NCI-H82 treated with DMSO at 0.1 percent for 48 hours (cell line): ENCODE data around the gene SNRPD2.
"Not testable (repeated sequence)": the region's sequence is repeated elsewhere in the genome, so short reads cannot be mapped to it uniquely, and the experiment has no call there.

Experiments
- DNase-seq: peaks from one replicate; lab custom pipeline; 2025; ENCODE audit not compliant: unreplicated experiment; lab: John Stamatoyannopoulos, UW

The SNRPD2 gene

DNA sequence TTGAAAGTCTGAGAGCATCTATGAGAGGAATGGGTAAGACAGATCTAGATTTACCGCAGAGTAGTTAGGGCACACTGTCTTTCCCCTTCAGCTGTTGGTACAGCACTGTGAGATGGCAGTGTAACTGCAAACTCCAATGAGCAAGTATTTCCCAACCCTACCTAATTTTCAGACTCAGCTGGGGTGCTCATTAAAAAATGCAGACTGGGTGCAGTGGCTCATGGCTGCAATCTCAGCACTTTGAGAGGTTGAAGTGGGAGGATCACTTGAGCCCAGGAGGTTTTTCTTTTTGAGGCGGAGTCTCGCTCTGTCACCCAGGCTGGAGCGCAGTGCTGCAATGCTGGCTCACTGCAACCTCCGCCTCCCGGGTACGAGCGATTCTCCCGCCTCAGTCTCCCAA, 13.4 kb upstream of the SNRPD2 start:
- DNase-seq = no peak

- no peak for DNase-seq
Measured at GRCh38 chr19:45701676-45702075, 9.9 kb upstream of the SNRPD2 start.

- DNase-seq = peak; percentile 37
Measured at GRCh38 chr19:45693106-45693788, 1.5 kb upstream of the SNRPD2 start.

GRCh38 chr19:45692187-45693105, 693 bp upstream of the SNRPD2 start, which contains the start of gene QPCTL:
Gene QPCTL, plus strand, starts transcription at chr19:45692666. Its CDS starts 38 bp downstream, at chr19:45692704.
- peak; percentile 99 for DNase-seq

GRCh38 chr19:45687599-45687998, 4.2 kb downstream of the SNRPD2 start:
- no peak for DNase-seq

DNA sequence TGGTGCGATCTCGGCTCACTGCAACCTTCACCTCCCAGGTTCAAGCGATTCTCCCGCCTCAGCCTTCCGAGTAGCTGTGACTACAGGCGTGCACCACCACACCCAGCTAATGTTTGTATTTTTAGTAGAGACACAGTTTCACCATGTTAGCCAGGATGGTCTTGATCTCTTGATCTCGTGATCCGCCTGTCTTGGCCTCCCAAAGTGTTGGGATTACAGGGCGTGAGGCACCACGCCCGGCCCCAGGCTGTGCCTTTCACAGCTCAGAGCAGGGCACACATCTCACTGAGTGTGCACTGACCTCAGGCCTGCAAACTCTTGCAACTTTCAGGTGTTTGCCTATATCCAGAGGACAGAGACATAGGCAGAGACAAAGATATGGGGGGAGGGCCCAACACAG, 6.7 kb downstream of the SNRPD2 start:
- not testable (repeated sequence) for DNase-seq

- no peak for DNase-seq
Measured at GRCh38 chr19:45682908-45683307, 8.8 kb downstream of the SNRPD2 start.

- DNase-seq = no peak
Measured at GRCh38 chr19:45682117-45682516, 9.6 kb downstream of the SNRPD2 start.

DNA sequence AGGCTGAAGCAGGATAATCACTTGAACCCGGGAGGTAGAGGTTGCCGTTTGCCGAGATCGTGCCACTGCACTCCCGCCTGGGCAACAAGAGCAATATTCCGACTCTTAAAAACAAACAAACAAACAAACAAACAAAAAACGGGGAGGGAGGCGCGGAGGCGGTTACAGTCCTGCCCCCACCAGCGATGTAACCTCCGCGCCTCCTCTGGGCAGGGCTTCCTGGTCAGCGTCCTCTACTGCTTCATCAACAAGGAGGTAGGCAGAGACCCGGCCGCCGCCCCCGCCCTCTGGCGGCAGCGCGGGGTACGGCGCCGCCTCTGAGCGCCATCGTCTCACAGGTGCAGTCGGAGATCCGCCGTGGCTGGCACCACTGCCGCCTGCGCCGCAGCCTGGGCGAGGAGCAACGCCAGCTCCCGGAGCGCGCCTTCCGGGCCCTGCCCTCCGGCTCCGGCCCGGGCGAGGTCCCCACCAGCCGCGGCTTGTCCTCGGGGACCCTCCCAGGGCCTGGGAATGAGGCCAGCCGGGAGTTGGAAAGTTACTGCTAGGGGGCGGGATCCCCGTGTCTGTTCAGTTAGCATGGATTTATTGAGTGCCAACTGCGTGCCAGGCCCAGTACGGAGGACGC, 10.2 kb downstream of the SNRPD2 start:
- peak; percentile 59 for DNase-seq

- DNase-seq = no peak
Measured at GRCh38 chr19:45677351-45678230, 14.2 kb downstream of the SNRPD2 start.

DNA sequence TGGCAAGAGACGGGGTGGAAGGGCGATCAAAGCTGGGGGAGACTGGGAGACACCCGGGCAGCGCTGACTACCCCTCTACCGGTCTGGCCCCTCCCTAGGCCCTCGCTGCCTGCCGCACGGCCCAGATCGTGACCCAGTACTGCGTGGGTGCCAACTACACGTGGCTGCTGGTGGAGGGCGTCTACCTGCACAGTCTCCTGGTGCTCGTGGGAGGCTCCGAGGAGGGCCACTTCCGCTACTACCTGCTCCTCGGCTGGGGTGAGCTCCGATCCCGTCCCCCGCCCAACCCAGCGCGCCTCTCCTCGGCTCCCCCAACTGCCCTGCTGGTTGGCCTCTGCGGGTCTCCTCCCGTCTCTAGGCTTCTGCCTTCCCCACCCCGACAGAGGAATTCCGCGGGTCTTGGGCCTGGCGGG, 14.9 kb downstream of the SNRPD2 start:
- no peak for DNase-seq

DNA sequence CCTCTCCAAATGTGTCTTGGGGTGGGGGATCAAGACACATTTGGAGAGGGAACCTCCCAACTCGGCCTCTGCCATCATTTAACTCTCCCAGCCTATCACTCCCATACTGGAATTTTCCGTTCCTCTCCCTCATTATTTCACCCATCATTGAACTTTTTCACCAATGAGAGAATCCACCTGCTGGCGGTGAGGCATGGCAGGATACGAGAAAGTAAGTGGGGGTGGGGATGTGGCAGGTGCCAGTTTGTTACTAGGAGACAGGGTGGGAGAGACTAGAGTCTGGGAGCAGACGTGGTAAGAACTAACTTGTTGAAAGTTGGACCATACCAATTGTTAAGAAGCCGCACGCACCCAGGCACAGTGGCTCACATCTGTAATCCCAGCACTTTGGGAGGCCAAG, 16.8 kb downstream of the SNRPD2 start:
- no peak for DNase-seq

DNA sequence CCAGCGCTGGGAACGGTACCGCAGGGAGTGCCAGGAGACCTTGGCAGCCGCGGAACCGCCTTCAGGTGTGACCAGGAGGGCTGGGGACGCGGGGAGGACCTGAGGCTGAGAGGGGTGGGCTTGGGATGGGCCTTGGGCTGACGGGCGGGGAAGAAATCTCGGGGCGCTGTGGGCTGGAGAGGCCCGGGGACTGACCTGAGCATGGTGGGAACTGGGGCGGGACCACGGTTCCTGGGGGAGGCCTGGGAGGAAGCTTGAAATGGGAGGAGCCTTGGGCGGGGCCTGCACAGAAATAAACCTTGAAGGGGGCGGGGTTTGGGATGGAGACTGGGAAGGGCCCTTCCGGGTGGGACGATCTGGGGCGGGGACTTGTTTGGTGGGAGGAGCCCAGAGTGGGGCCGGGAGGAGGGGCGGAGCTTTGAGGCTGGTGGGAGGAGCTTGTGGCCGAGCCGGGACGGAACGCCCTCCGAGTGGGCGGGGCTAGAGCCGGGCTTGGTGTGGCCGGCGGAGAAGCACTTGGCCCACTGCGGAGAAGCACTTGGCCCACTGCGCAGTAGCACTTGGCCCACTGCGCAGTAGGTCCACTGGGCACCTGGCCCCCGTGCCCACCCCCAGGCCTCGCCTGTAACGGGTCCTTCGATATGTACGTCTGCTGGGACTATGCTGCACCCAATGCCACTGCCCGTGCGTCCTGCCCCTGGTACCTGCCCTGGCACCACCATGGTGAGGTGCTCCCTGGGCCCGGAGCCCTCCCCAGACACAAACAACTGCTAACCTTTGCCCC, 20.9 kb downstream of the SNRPD2 start:
- DNase-seq = peak; percentile 62

GRCh38 chr19:45668342-45668871, 23.3 kb downstream of the SNRPD2 start:
- DNase-seq = no peak

GRCh38 chr19:45667620-45668341, 24.0 kb downstream of the SNRPD2 start, which contains the start of gene GIPR:
Gene GIPR, plus strand, starts transcription at chr19:45668221. Its CDS starts 1,300 bp downstream, at chr19:45669521.
- peak; percentile 84 for DNase-seq

DNA sequence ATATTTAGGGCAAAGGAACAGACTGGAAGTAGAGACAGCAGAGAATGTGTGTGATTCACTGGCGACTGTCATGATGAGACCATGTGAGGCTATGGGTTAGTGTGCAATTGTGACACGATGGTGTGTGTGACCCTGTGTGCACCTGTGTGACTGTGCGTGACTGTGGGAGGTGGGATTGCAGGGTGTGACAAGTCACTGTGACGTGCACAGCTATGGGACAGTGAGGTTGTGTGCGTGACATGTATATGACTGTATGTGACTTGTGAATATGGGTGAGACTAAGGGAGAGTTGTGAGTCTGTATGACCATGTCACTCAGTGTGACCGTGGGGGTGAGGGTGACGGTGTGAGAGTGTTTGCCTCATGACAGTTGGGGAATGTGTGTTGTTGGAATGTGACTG, 27.2 kb downstream of the SNRPD2 start:
- DNase-seq = no peak

- no peak for DNase-seq
Measured at GRCh38 chr19:45663800-45664199, 28.0 kb downstream of the SNRPD2 start.

DNA sequence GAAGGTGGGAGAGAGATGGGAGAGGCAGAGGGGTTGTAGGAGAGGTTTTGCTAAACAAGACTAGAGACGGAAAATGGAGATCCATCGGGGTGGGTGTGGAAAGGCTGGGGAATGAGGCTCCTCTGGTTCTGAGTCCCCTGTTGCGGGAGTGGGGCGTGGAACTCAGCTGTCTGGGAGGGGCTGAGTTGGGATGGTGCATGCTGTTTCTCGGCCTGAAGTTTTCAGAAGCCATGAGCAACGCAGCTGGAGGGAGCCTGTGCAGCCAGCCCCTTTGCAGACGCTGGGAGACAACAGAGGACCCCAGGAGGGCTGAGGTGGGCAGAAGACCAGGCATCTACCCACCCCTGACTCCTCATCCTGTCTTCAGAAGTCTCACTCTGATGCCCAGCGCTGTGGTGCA, 31.1 kb downstream of the SNRPD2 start:
- no peak for DNase-seq
